Measurements from ENCODE around the gene PTPRR.

The PTPRR gene

GRCh38 chr12:70796989-70797388 lies 123.5 kb downstream of the PTPRR start:
- DNase-seq (ENCODE audit: low spot score) = no peak

- no peak for DNase-seq (ENCODE audit: low spot score)
Observed at GRCh38 chr12:70795608-70796007, 124.9 kb downstream of the PTPRR start.

GRCh38 chr12:70794131-70794530 lies 126.4 kb downstream of the PTPRR start:
- no peak for DNase-seq (ENCODE audit: low spot score)

GRCh38 chr12:70788774-70789173 lies 131.8 kb downstream of the PTPRR start:
- no peak for DNase-seq (ENCODE audit: low spot score)

- no peak for DNase-seq (ENCODE audit: low spot score)
Observed at GRCh38 chr12:70787612-70788011, 132.9 kb downstream of the PTPRR start.

- no peak for DNase-seq (ENCODE audit: low spot score)
Observed at GRCh38 chr12:70785896-70786295, 134.6 kb downstream of the PTPRR start.

- no peak for DNase-seq (ENCODE audit: low spot score)
Observed at GRCh38 chr12:70784042-70784668, 136.4 kb downstream of the PTPRR start.

- DNase-seq (ENCODE audit: low spot score) = no peak
Observed at GRCh38 chr12:70783455-70783854, 137.1 kb downstream of the PTPRR start.

- no peak for DNase-seq (ENCODE audit: low spot score)
Observed at GRCh38 chr12:70779250-70779649, 141.3 kb downstream of the PTPRR start.

- DNase-seq (ENCODE audit: low spot score) = no peak
Observed at GRCh38 chr12:70774055-70774454, 146.5 kb downstream of the PTPRR start.

GRCh38 chr12:70772836-70773235 lies 147.7 kb downstream of the PTPRR start:
- no peak for DNase-seq (ENCODE audit: low spot score)

GRCh38 chr12:70771581-70771980 lies 149.0 kb downstream of the PTPRR start:
- no peak for DNase-seq (ENCODE audit: low spot score)

- no peak for DNase-seq (ENCODE audit: low spot score)
Observed at GRCh38 chr12:70763666-70764065, 156.9 kb downstream of the PTPRR start.

- no peak for DNase-seq (ENCODE audit: low spot score)
Observed at GRCh38 chr12:70762000-70762399, 158.5 kb downstream of the PTPRR start.

GRCh38 chr12:70759161-70759918 lies 161.2 kb downstream of the PTPRR start:
- DNase-seq (ENCODE audit: low spot score) = no peak

- DNase-seq (ENCODE audit: low spot score) = no peak
Observed at GRCh38 chr12:70758494-70758845, 162.1 kb downstream of the PTPRR start.

GRCh38 chr12:70757830-70758493 lies 162.6 kb downstream of the PTPRR start:
- no peak for DNase-seq (ENCODE audit: low spot score)

GRCh38 chr12:70756791-70757190 lies 163.7 kb downstream of the PTPRR start:
- peak; percentile 52 for DNase-seq (ENCODE audit: low spot score)

- DNase-seq (ENCODE audit: low spot score) = no peak
Observed at GRCh38 chr12:70756118-70756517, 164.4 kb downstream of the PTPRR start.

GRCh38 chr12:70754330-70754741 lies 166.2 kb downstream of the PTPRR start:
- DNase-seq (ENCODE audit: low spot score) = no peak

GRCh38 chr12:70752327-70752726 lies 168.2 kb downstream of the PTPRR start:
- no peak for DNase-seq (ENCODE audit: low spot score)

GRCh38 chr12:70749931-70750330 lies 170.6 kb downstream of the PTPRR start:
- no peak for DNase-seq (ENCODE audit: low spot score)

GRCh38 chr12:70748809-70749208 lies 171.7 kb downstream of the PTPRR start:
- no peak for DNase-seq (ENCODE audit: low spot score)
